Stimulated activated CD4-positive, alpha-beta T cell treated with anti-CD3 and anti-CD28 coated beads, TNF-alpha, amount 100 ng/mL, for 48 hours (primary cell): ENCODE results near the gene LDB3.

Source experiments
- DNase-seq, 3 donors: peaks; one replicate each; pipeline ENCODE4 v3.0.0-alpha.2; 2020; ENCODE audit warnings: low read depth in 3 of 3

Gene LDB3

GRCh38 chr10:86765548-86765947 lies 97.2 kb downstream of the LDB3 start:
- no peak for DNase-seq

DNA sequence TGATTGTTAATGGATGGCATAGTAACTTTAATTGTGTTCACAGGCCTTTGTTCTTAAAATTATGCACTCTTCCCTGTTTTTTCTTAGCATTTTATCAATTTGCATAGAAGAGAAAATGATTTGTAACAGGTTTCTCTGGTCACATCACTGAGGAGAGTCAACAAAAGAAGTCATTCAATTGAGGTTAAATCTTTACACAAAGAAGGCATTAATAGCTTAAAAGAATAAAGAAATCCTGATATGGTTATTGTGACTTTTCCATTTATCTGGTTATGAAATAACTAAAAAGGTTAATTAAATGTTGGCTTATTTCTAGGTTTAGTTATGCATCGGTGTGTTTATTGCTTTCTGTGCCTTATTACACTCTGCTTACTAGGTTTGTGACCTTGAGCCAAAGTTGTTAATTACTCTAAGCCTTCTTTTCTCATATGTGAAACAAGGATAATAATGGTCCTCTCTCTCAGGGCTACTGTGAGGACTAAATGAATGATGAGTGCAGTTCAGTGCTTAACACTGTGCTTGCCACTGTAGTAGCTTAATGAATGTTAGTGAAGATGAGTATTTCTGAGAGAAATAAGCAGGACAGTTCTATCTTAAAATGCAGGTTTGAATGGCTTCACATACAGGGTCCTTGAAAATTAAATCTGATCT lies 100.2 kb downstream of the LDB3 start:
- no peak for DNase-seq

DNA sequence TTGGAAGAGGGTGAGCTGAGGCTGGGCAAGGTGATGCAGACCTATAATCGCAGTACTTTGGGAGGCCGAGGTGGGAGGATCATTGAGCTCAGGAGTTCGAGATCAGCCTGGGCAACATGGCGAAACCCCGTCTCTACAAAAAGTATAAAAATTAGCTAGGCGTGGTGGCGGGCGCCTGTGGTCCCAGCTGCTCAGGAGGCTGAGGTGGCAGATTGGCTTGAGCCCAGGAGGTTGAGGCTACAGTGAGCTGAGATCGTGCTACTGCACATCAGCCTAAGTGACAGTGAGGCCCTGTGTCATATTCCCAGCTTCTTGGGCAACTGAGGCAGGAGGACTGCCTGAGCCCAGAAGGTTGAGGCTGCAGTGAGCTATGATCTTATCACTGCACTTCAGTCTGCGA lies 101.7 kb downstream of the LDB3 start:
- DNase-seq, result no peak

GRCh38 chr10:86770412-86770960 lies 102.2 kb downstream of the LDB3 start:
- DNase-seq, result no peak

- DNase-seq, result no peak
These were observed 105.2 kb downstream of the LDB3 start for GRCh38 chr10:86773498-86773897.

DNA sequence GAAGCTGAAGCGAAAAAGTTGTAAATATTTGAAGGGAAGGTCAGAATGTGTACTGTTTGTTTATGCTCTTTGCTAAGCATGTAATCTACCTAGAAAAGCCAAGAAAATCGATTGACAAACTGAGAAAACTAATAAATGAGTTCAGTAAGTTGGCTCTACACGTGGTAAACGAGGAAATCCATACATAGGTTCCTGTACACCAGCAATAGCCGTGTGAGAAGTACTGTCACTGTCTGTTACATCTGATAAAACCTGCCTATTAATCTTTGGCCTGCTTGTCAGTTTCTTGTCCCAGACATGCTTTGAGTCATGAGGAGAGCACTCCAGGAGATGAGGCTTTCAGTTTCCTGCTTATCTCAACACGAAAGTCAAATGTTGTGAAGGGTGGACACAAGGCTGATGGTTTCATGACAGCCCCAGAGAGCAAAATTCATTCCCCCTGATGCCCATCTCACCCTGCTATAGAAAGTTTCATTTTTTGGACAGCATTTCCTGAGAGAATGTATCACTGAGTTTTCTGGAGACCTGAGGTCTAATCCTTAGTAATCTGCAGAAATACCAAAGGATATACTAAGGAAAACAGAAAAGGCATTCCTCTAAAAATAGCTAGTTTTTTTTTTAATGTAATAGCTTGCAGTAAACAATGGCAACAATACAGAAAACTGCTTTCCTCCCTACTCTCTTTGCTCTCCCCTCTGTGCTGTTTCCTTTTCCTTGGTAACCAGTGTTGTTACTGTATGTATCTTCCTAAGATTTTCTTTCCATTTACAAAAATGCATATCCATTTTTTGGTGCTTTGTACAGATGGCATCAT lies 107.0 kb downstream of the LDB3 start:
- DNase-seq, result no peak

GRCh38 chr10:86775870-86776180 lies 107.5 kb downstream of the LDB3 start:
- DNase-seq, result no peak

DNA sequence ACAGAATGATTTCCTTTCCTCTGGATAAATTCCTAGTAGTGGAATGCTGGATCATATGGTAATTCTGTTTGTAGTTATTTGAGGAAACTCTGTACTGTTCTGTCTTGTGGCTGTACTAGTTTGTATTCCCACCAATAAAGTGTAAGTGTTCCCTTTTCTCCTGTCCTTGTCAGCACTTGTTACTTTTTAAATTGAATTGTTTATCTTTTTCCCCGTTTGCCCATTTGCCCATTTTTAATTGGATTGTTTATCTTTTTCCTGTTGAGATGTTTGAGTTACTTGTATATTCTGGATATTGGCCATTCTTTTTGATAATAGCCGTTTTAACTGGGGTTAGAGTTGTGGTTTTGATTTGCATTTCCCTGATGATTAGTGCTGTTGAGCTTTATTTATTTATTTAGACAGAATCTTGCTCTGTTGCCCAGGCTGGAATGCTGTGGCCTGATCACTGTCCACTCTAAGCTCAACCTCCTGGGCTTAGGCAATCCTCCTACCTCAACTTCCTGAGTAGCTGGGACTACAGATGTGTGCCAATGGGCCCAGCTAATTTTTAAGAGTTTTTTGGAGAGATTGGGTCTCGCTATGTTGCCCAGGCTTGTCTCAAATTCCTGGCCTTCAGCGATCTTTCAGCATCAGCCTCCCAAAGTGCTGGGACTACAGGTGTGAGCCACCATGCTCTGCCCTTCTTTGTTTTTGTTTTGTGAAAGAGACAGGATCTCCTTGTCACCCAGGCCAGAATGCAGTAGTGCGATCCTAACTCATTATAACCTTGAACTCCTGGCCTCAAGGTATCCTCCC lies 111.1 kb downstream of the LDB3 start:
- DNase-seq, result no peak

GRCh38 chr10:86782701-86783418 lies 114.5 kb downstream of the LDB3 start:
- no peak for DNase-seq

- no peak for DNase-seq
These were observed 116.7 kb downstream of the LDB3 start for GRCh38 chr10:86785037-86785436.
